Neural cell (in vitro differentiated cells): Measurements from ENCODE around the gene PCSK9. TPM values are rescaled to one million over a fixed set of nuclear protein-coding genes. Genes with fewer than 3 reads are reported as not detected.

Experiments used
- H2AFZ ChIP-seq: fragments of 200-600, 300-800 bp; sonication (generic), shearing (Covaris generic); 2 replicates; pipeline ENCODE4 v1.6.0; 2014; ENCODE audit warnings: low read depth, mild to moderate bottlenecking, antibody characterized with exemption, low read length, moderate library complexity
- H3F3A ChIP-seq: fragments of 200-600 bp; shearing (Covaris generic); 2 replicates; pipeline ENCODE4 v1.6.1; 2016; ENCODE audit warnings: mild to moderate bottlenecking, moderate library complexity, mixed read lengths, antibody characterized with exemption, low read length; ENCODE audit not compliant: insufficient read depth, poor library complexity, severe bottlenecking
- H3K27ac ChIP-seq: fragments of 200-600, 300-800 bp; sonication (generic), shearing (Covaris generic); 2 replicates; pipeline ENCODE4 v1.5.1; 2014; ENCODE audit warnings: mild to moderate bottlenecking, low read length, moderate library complexity
- H3K27me3 ChIP-seq: fragments of 300-800, 200-600 bp; sonication (generic), shearing (Covaris generic); 2 replicates; pipeline ENCODE4 v1.6.0; 2014; ENCODE audit warnings: mild to moderate bottlenecking, low read depth, low read length, moderate library complexity; ENCODE audit not compliant: insufficient read depth
- H3K36me3 ChIP-seq: fragments of 300-800, 200-600 bp; sonication (generic), shearing (Covaris generic); 2 replicates; pipeline ENCODE4 v1.5.1; 2014; ENCODE audit warnings: mild to moderate bottlenecking, antibody characterized with exemption, low read length, moderate library complexity; ENCODE audit not compliant: insufficient read depth
- H3K4me2 ChIP-seq: fragments of 300-800, 200-600 bp; sonication (generic), shearing (Covaris generic); 2 replicates; pipeline ENCODE4 v1.6.0; 2014; ENCODE audit warnings: mild to moderate bottlenecking, low read length
- H3K4me3 ChIP-seq: fragments of 300-800, 200-600 bp; sonication (generic), shearing (Covaris generic); 2 replicates; pipeline ENCODE4 v1.5.1; 2014; ENCODE audit warnings: mild to moderate bottlenecking, low read length, moderate library complexity
- H3K79me2 ChIP-seq: fragments of 200-600 bp; shearing (Covaris generic); replicated peaks from 2 replicates; pipeline ENCODE4 v1.6.0; 2014; ENCODE audit warnings: mild to moderate bottlenecking, low read length, moderate library complexity; ENCODE audit not compliant: insufficient read depth
- H3K9ac ChIP-seq: fragments of 300-800, 200-600 bp; sonication (generic), shearing (Covaris generic); 2 replicates; pipeline ENCODE4 v1.6.1; 2016; ENCODE audit warnings: mild to moderate bottlenecking, low read length, mixed read lengths
- H3K9me2 ChIP-seq: fragments of 200-600 bp; shearing (Covaris generic); 2 replicates; pipeline ENCODE4 v1.6.1; 2016; ENCODE audit warnings: mild to moderate bottlenecking, low read length, mixed read lengths; ENCODE audit not compliant: insufficient read depth
- H3K9me3 ChIP-seq: fragments of 200-600, 300-800 bp; sonication (generic), shearing (Covaris generic); 2 replicates; pipeline ENCODE4 v1.6.1; 2016; ENCODE audit warnings: mild to moderate bottlenecking, mixed run types, low read length, moderate library complexity, mixed read lengths
- H4K20me1 ChIP-seq: fragments of 200-600 bp; shearing (Covaris generic); 2 replicates; pipeline ENCODE4 v1.6.1; 2016; ENCODE audit warnings: mild to moderate bottlenecking, mixed run types; ENCODE audit not compliant: insufficient read depth
- EP300 ChIP-seq: fragments of 450-650 bp; conservative IDR thresholded peaks from 2 replicates; pipeline ENCODE4 v1.6.1; 2014; ENCODE audit warnings: antibody characterized with exemption, mild to moderate bottlenecking, moderate library complexity; ENCODE audit not compliant: poor library complexity, severe bottlenecking
- EZH2 ChIP-seq: fragments of 200-600, 300-800 bp; shearing (Covaris generic), sonication (generic); IDR thresholded peaks from 2 replicates; pipeline ENCODE4 v1.6.1; 2014; ENCODE audit warnings: antibody characterized with exemption, low read length, borderline replicate concordance, mild to moderate bottlenecking; ENCODE audit not compliant: insufficient read depth, poor library complexity, severe bottlenecking
- MXI1 ChIP-seq: fragments of 450-650 bp; conservative IDR thresholded peaks from 2 replicates; pipeline ENCODE4 v1.6.1; 2014; ENCODE audit warnings: antibody characterized with exemption, mild to moderate bottlenecking; ENCODE audit not compliant: poor library complexity, severe bottlenecking
- POLR2AphosphoS5 ChIP-seq: IDR thresholded peaks from 2 replicates; pipeline ENCODE4 v1.6.1; 2012
- RAD21 ChIP-seq: fragments of 450-650 bp; conservative IDR thresholded peaks from 2 replicates; pipeline ENCODE4 v1.6.1; 2014; ENCODE audit warnings: antibody characterized with exemption, mild to moderate bottlenecking, moderate library complexity
- SMC3 ChIP-seq: fragments of 450-650 bp; conservative IDR thresholded peaks from 2 replicates; pipeline ENCODE4 v1.6.1; 2014; ENCODE audit warnings: antibody characterized with exemption, mild to moderate bottlenecking, moderate library complexity; ENCODE audit not compliant: poor library complexity
- TAF1 ChIP-seq: IDR thresholded peaks from 2 replicates; pipeline ENCODE4 v1.6.1; 2012; ENCODE audit warnings: low read depth
- polyA plus RNA-seq: library from polyadenylated mRNA; depleted of rRNA; stranded (reverse); fragments of >200 nt; gene quantifications from 2 replicates; pipeline ENCODE4 v1.2.3, GENCODE V29; 2014
- TF ChIP-seq, protein P1 (sequence below): IDR thresholded peaks from 2 replicates; pipeline ENCODE4 v1.6.1; 2012; ENCODE audit warnings: borderline replicate concordance
- TF ChIP-seq, protein P2 (sequence below): fragments of 450-650 bp; IDR thresholded peaks from 2 replicates; pipeline ENCODE4 v1.5.1; 2014; ENCODE audit warnings: antibody characterized with exemption, mild to moderate bottlenecking, moderate library complexity; ENCODE audit not compliant: poor library complexity, severe bottlenecking

The PCSK9 gene
- polyA plus RNA-seq, 1 donor from 2014 or later: not detected

DNA sequence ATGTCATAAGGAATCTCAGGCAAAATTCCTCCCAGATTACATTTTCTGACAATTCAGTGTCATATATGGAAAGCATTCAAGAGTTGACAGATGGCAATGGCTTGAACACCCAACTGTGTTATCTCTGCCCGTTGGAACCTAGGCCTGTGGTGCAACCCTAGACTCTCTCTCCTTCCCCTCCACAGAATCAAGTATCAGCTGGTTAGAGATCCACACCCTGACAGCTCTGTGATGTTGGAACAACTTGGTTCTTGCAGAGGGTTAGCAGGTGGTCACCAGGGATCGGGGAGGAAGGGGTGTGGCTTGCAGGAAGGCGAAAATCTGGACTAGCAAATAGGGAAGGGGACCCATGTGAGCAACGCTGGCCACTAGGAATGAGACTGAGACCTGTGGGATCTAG lies 26.3 kb downstream of the PCSK9 start:
- TF ChIP-seq POLR2AphosphoS5: no peak
- no peak for TF ChIP-seq EZH2
- TF ChIP-seq SMC3: no peak
- TF ChIP-seq, protein P1, sequence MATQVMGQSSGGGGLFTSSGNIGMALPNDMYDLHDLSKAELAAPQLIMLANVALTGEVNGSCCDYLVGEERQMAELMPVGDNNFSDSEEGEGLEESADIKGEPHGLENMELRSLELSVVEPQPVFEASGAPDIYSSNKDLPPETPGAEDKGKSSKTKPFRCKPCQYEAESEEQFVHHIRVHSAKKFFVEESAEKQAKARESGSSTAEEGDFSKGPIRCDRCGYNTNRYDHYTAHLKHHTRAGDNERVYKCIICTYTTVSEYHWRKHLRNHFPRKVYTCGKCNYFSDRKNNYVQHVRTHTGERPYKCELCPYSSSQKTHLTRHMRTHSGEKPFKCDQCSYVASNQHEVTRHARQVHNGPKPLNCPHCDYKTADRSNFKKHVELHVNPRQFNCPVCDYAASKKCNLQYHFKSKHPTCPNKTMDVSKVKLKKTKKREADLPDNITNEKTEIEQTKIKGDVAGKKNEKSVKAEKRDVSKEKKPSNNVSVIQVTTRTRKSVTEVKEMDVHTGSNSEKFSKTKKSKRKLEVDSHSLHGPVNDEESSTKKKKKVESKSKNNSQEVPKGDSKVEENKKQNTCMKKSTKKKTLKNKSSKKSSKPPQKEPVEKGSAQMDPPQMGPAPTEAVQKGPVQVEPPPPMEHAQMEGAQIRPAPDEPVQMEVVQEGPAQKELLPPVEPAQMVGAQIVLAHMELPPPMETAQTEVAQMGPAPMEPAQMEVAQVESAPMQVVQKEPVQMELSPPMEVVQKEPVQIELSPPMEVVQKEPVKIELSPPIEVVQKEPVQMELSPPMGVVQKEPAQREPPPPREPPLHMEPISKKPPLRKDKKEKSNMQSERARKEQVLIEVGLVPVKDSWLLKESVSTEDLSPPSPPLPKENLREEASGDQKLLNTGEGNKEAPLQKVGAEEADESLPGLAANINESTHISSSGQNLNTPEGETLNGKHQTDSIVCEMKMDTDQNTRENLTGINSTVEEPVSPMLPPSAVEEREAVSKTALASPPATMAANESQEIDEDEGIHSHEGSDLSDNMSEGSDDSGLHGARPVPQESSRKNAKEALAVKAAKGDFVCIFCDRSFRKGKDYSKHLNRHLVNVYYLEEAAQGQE: no peak
- no peak for TF ChIP-seq MXI1
- Histone ChIP-seq H3K4me3 (no peak overlapping the region), H3K9ac (no peak overlapping the region), H3K9me2 (no peaks in the 10 kb centered on the region), H3F3A (no peaks in the 10 kb centered on the region), H3K9me3 (no peaks in the 10 kb centered on the region), H4K20me1 (no peaks in the 10 kb centered on the region), H3K36me3 (peaks cover 4% of the 10 kb centered on the region), H3K27ac (no peak overlapping the region), H2AFZ (no peak overlapping the region), H3K27me3 (no peaks in the 10 kb centered on the region), H3K4me2 (no peak overlapping the region), H3K79me2 (no peaks in the 10 kb centered on the region)

DNA sequence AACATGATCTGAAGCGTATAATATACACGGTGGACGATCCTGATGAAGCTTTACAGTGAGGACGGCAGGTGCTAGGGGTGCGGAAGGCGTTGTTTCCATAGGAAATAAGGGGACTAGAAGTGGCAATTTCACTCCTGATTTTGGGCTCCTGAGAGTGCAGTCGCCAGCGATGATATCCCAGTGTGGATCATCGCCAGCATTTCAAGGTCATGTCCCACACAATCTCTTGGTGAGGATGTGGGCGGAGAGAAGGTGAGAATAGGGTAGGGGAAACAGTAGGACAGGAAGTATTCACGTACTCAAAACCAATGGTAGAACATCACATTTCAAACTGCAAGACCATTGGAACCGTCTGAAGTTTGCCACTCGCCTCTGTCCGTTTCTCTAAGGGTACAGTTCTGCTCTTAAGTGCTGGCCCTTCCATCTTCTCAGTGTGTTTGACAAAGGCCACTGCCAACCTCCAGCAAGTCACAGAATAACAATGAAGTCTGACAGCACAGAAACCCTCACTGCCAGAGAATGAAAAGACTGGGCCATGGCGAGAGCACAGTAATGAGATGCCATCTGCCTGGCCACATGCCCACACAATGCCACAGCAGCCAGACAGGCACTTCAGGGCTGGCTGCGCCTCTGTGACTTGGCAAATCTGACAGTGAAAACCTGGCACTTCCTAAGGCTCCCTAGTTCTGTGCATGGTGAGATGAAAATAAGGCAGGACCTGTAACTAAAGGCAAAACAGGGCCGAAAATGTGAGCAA lies 27.9 kb downstream of the PCSK9 start:
- no peaks in the 10 kb centered on the region for H3K27me3 ChIP-seq
- TF ChIP-seq EZH2 (no peak), RAD21 (no peak), EP300 (no peak), SMC3 (no peak), MXI1 (no peak), POLR2AphosphoS5 (no peak), TAF1 (no peak)
- TF ChIP-seq, protein P1: no peak
- TF ChIP-seq, protein P2, sequence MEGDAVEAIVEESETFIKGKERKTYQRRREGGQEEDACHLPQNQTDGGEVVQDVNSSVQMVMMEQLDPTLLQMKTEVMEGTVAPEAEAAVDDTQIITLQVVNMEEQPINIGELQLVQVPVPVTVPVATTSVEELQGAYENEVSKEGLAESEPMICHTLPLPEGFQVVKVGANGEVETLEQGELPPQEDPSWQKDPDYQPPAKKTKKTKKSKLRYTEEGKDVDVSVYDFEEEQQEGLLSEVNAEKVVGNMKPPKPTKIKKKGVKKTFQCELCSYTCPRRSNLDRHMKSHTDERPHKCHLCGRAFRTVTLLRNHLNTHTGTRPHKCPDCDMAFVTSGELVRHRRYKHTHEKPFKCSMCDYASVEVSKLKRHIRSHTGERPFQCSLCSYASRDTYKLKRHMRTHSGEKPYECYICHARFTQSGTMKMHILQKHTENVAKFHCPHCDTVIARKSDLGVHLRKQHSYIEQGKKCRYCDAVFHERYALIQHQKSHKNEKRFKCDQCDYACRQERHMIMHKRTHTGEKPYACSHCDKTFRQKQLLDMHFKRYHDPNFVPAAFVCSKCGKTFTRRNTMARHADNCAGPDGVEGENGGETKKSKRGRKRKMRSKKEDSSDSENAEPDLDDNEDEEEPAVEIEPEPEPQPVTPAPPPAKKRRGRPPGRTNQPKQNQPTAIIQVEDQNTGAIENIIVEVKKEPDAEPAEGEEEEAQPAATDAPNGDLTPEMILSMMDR: no peak
- no peak overlapping the region for H3K4me3 ChIP-seq
- H3K9me3 ChIP-seq: no peaks in the 10 kb centered on the region
- peaks cover 4% of the 10 kb centered on the region for H3K36me3 ChIP-seq
- no peaks in the 10 kb centered on the region for H3K9me2 ChIP-seq
- no peak overlapping the region for H2AFZ ChIP-seq
- no peak overlapping the region for H3K27ac ChIP-seq
- no peaks in the 10 kb centered on the region for H3K79me2 ChIP-seq
- no peaks in the 10 kb centered on the region for H3F3A ChIP-seq
- H3K4me2 ChIP-seq: no peak overlapping the region
- no peaks in the 10 kb centered on the region for H4K20me1 ChIP-seq
- H3K9ac ChIP-seq: no peak overlapping the region
